ENCODE measurements around the gene ZMPSTE24.

- TF ChIP-seq POLR2AphosphoS5 (IDR thresholded peaks at IDR 0.05; ENCODE audit: low read depth, low read length) (no peak), REST (IDR thresholded peaks at IDR 0.05; ENCODE audit: insufficient read depth in 1 of 2, low read depth in 2 of 2, low read length in 2 of 2) (no peak)
Observed at GRCh38 chr1:40306296-40306695, 48.3 kb downstream of the ZMPSTE24 start.
